ENCODE results near the gene SAMD14. TPM values are rescaled to one million over a fixed set of nuclear protein-coding genes. Genes with fewer than 3 reads are reported as not detected.

Gene SAMD14
- total RNA-seq, 2 experiments from 2014 or later: 0.47 to 1.3 TPM

DNA sequence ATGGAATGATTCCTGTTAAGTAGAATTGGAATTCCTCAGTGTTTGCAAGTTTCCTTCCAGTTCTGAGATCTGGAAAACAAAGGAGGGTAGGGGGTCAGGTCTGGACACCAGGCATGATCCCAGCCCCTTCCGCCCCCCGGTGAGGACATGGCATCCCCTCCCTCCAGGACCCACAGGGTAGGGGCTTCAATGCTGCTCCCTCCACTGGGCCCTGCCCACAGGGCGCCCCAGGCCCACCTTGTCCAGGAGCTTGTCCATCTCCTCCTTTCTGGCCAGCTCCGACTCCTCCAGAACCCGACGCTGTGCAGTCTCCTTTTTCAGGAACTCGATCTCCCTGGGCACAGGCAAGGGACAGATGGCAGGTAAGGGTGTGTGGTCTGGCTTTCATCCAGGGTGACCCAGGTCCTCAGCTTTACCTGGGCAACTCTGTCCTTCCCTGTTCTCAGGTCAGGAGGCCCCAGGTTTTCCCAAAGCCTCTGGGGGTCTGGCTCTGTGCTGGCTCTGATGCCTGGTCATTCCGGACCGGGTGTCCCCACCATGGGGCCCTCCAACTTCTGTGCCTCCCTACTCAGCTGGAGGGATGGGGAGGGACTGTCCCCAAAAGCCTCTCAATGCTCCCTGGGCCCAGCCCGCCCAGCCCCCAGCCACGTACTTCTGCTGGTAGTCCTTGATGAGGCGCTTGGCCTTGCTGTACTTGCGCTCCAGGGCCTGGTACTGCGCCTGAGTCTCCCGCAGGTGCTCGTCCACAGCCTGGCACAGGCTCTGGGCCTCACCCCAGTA is 5.5 kb upstream of the SAMD14 start:
- no peaks in the 10 kb centered on the region for H3K9me3 Mint-ChIP-seq
- TF ChIP-seq, protein P1, sequence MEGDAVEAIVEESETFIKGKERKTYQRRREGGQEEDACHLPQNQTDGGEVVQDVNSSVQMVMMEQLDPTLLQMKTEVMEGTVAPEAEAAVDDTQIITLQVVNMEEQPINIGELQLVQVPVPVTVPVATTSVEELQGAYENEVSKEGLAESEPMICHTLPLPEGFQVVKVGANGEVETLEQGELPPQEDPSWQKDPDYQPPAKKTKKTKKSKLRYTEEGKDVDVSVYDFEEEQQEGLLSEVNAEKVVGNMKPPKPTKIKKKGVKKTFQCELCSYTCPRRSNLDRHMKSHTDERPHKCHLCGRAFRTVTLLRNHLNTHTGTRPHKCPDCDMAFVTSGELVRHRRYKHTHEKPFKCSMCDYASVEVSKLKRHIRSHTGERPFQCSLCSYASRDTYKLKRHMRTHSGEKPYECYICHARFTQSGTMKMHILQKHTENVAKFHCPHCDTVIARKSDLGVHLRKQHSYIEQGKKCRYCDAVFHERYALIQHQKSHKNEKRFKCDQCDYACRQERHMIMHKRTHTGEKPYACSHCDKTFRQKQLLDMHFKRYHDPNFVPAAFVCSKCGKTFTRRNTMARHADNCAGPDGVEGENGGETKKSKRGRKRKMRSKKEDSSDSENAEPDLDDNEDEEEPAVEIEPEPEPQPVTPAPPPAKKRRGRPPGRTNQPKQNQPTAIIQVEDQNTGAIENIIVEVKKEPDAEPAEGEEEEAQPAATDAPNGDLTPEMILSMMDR (IDR thresholded peaks at IDR 0.05): no peak
- no peak for DNase-seq
- intact Hi-C loops (cut with micrococcal nuclease): no loop called here
- no peak overlapping the region for H3K27ac Mint-ChIP-seq
- ChIA-PET POLR2A (interaction anchor here (1.4 kb wide), 1 partner anchor 17 kb away, joined by 3 read pairs; no protein-coding TSS in a partner anchor), CTCF (interaction anchor here (0.8 to 1.9 kb wide), 7 partner anchors 10 to 79 kb away, joined by 3 to 6 read pairs (median 3); partner anchors contain the start of gene ITGA3)
- H3K4me3 Mint-ChIP-seq: no peak overlapping the region
- H3K4me1 Mint-ChIP-seq (ENCODE audit: low read depth): peaks cover 22% of the 10 kb centered on the region
- peaks cover 47% of the 10 kb centered on the region for H3K36me3 Mint-ChIP-seq (ENCODE audit: low read depth)
- peaks cover 4% of the 10 kb centered on the region for H3K27me3 Mint-ChIP-seq
- ATAC-seq: no peak

GRCh38 chr17:50134206-50135110 is 4.5 kb upstream of the SAMD14 start:
- Mint-ChIP-seq H3K4me1 (ENCODE audit: low read depth) (peaks cover 16% of the 10 kb centered on the region), H3K27ac (no peak overlapping the region), H3K36me3 (ENCODE audit: low read depth) (peaks cover 37% of the 10 kb centered on the region), H3K4me3 (no peak overlapping the region), H3K9me3 (no peaks in the 10 kb centered on the region), H3K27me3 (peaks cover 9% of the 10 kb centered on the region)
- no peak for DNase-seq
- CTCF ChIA-PET: interaction anchor here (1.0 kb wide), 1 partner anchor 40 kb away, joined by 3 read pairs; no protein-coding TSS in a partner anchor
- no peak for ATAC-seq
- TF ChIP-seq, protein P1 (IDR thresholded peaks at IDR 0.05): no peak
- POLR2A ChIA-PET: no interaction called here
- intact Hi-C loops (cut with micrococcal nuclease): no loop called here

GRCh38 chr17:50133769-50134099 is 3.8 kb upstream of the SAMD14 start:
- Mint-ChIP-seq H3K27ac (no peak overlapping the region), H3K4me1 (ENCODE audit: low read depth) (peaks cover 19% of the 10 kb centered on the region), H3K4me3 (no peak overlapping the region), H3K27me3 (peaks cover 12% of the 10 kb centered on the region), H3K36me3 (ENCODE audit: low read depth) (peaks cover 33% of the 10 kb centered on the region), H3K9me3 (no peaks in the 10 kb centered on the region)
- DNase-seq (no peak), ATAC-seq (no peak)
- CTCF ChIA-PET: no interaction called here
- intact Hi-C loops (cut with micrococcal nuclease): no loop called here
- POLR2A ChIA-PET: interaction anchor here (1.1 kb wide), 1 partner anchor 33 kb away, joined by 4 read pairs; no protein-coding TSS in a partner anchor
- TF ChIP-seq, protein P1 (IDR thresholded peaks at IDR 0.05): no peak

GRCh38 chr17:50133028-50133768 is 3.2 kb upstream of the SAMD14 start:
- peaks cover 22% of the 10 kb centered on the region for H3K4me1 Mint-ChIP-seq (ENCODE audit: low read depth)
- no peak overlapping the region for H3K4me3 Mint-ChIP-seq
- no peak for ATAC-seq
- TF ChIP-seq, protein P1 (IDR thresholded peaks at IDR 0.05): no peak
- H3K36me3 Mint-ChIP-seq (ENCODE audit: low read depth): peaks cover 28% of the 10 kb centered on the region
- ChIA-PET CTCF (interaction anchor here (0.6 to 3.4 kb wide), 3 partner anchors 29 to 39 kb away, joined by 3 to 17 read pairs (median 3); no protein-coding TSS in a partner anchor), POLR2A (interaction anchor here (1.1 to 3.3 kb wide), 5 partner anchors 13 to 33 kb away, joined by 3 to 9 read pairs (median 4); no protein-coding TSS in a partner anchor)
- no peaks in the 10 kb centered on the region for H3K9me3 Mint-ChIP-seq
- no peak overlapping the region for H3K27ac Mint-ChIP-seq
- peaks cover 16% of the 10 kb centered on the region for H3K27me3 Mint-ChIP-seq
- no peak for DNase-seq
- intact Hi-C loops (cut with micrococcal nuclease): no loop called here

All from activated CD8-positive, alpha-beta T cell treated with anti-CD3 and anti-CD28 coated beads for 36 hours (primary cell).